GM12892 (cell line): ENCODE results near the gene CDK16.

Source experiments
- POLR2A ChIP-seq: IDR thresholded peaks from 2 replicates; pipeline ENCODE4 v1.6.1; 2011; ENCODE audit warnings: low read depth, low read length, control low read depth
- POLR2AphosphoS5 ChIP-seq: IDR thresholded peaks from 2 replicates; pipeline ENCODE4 v1.6.1; 2011; ENCODE audit warnings: low read depth, low read length, control low read depth

- TF ChIP-seq POLR2A (0 out of 2 replicates have a peak, but pooled peaks have one; percentile 4), POLR2AphosphoS5 (no peak)
These were observed 615 bp upstream of the CDK16 start for GRCh38 chrX:47217852-47218279.
